Measurements from ENCODE around the gene MYH11. TPM values are rescaled to one million over a fixed set of nuclear protein-coding genes. Genes with fewer than 3 reads are reported as not detected.

Gene MYH11
- total and polyA plus RNA-seq, 10 of the 15 experiments (the other 5 are each of a cell fraction or from before 2014, with no cell fraction given) = 0.01 to 1.9 (median 0.13) TPM; not detected in 1

GRCh38 chr16:15772579-15773293 is 84.1 kb downstream of the MYH11 start:
- Histone ChIP-seq H2AFZ (ENCODE audit: control insufficient read depth, low read depth, low read length) (no peak overlapping the region), H3K36me3 (ENCODE audit: control insufficient read depth in 2 of 2, insufficient read depth in 2 of 2, low read length in 1 of 2) (no peaks in the 10 kb centered on the region), H3K27me3 (replicated peaks in 1 of 2; ENCODE audit: control insufficient read depth in 2 of 2, insufficient read depth in 2 of 2, low read length in 1 of 2) (no peaks in the 10 kb centered on the region; a peak in 1 of 4 replicates), H3K4me2 (ENCODE audit: control insufficient read depth, insufficient read depth) (no peak overlapping the region), H3K9me3 (replicated peaks; ENCODE audit: control insufficient read depth, insufficient read depth, low read length) (no peaks in the 10 kb centered on the region), H3K9ac (ENCODE audit: control insufficient read depth, insufficient read depth, low read length) (no peak overlapping the region), H3K4me1 (ENCODE audit: control insufficient read depth, insufficient read depth, low read length) (no peaks in the 10 kb centered on the region), H3K79me2 (ENCODE audit: control insufficient read depth, insufficient read depth, low read length) (no peaks in the 10 kb centered on the region), H3K27ac (ENCODE audit: control insufficient read depth, insufficient read depth) (no peak overlapping the region), H3K4me3 (no peak overlapping the region), H4K20me1 (ENCODE audit: control insufficient read depth, insufficient read depth) (no peaks in the 10 kb centered on the region)
- FAIRE-seq (no peak), DNase-seq (ENCODE audit: low read depth, low spot score) (no peak), ATAC-seq (no peak)
- ChIA-PET POLR2A (no interaction called here), CTCF (interaction anchor here (1.1 to 1.3 kb wide), 2 partner anchors 8 to 15 kb away, joined by 3 read pairs; no protein-coding TSS in a partner anchor), SMC1A (ENCODE audit: uncharacterized antibody, unreplicated experiment) (no interaction called here), RAD21 (ENCODE audit: unreplicated experiment) (interaction anchor here (1.0 kb wide), 1 partner anchor 51 kb away, joined by 3 read pairs; no protein-coding TSS in a partner anchor)
- BruUV-seq (replicated peaks) = no TSS peak
- intact Hi-C loops (cut with micrococcal nuclease; ENCODE audit: unreplicated experiment) = no loop called here
- TF ChIP-seq KDM1A (IDR thresholded peaks at IDR 0.05; ENCODE audit: borderline replicate concordance) = no peak
- TF ChIP-seq RELA (IDR thresholded peaks at IDR 0.05; ENCODE audit: borderline replicate concordance, partially characterized antibody) = no peak
- TF ChIP-seq CBX3 (IDR thresholded peaks at IDR 0.05; ENCODE audit: borderline replicate concordance, low read depth) = no peak
- TF ChIP-seq NBN (IDR thresholded peaks at IDR 0.05) = no peak
- no peak for TF ChIP-seq ESRRA (IDR thresholded peaks at IDR 0.05; ENCODE audit: low read length)
- TF ChIP-seq ZNF207 (IDR thresholded peaks at IDR 0.05; ENCODE audit: borderline replicate concordance) = no peak
- TF ChIP-seq FOXK2 (IDR thresholded peaks at IDR 0.05) = no peak
- TF ChIP-seq NFXL1 (IDR thresholded peaks at IDR 0.05; ENCODE audit: borderline replicate concordance) = no peak
- TF ChIP-seq ZBTB33 (IDR thresholded peaks at IDR 0.05) = no peak
- 56% methylated on average over 11 of the region's 11 CpGs for WGBS (ENCODE audit: insufficient coverage, insufficient replicate concordance, low lambda C conversion rate, missing lambda C conversion rate)
- in situ Hi-C loops (cut with MboI) = no loop called here
